ENCODE results near the gene ANK3.

ANK3 gene

GRCh38 chr10:60286559-60286958 is 103.1 kb downstream of the ANK3 start:
- in situ Hi-C loops (cut with MboI; ENCODE audit: low sequenced_read_pairs) = no loop called here

GRCh38 chr10:60283397-60283796 is 106.3 kb downstream of the ANK3 start:
- in situ Hi-C loops (cut with MboI; ENCODE audit: low sequenced_read_pairs) = no loop called here

- in situ Hi-C loops (cut with MboI; ENCODE audit: low sequenced_read_pairs) = no loop called here
Measured at GRCh38 chr10:60282771-60283353, 106.8 kb downstream of the ANK3 start.

GRCh38 chr10:60281792-60282353 is 107.8 kb downstream of the ANK3 start:
- in situ Hi-C loops (cut with MboI; ENCODE audit: low sequenced_read_pairs) = no loop called here

- in situ Hi-C loops (cut with MboI; ENCODE audit: low sequenced_read_pairs) = no loop called here
Measured at GRCh38 chr10:60281331-60281730, 108.3 kb downstream of the ANK3 start.

GRCh38 chr10:60280475-60280874 is 109.2 kb downstream of the ANK3 start:
- in situ Hi-C loops (cut with MboI; ENCODE audit: low sequenced_read_pairs) = no loop called here

GRCh38 chr10:60277656-60278055 is 112.0 kb downstream of the ANK3 start:
- in situ Hi-C loops (cut with MboI; ENCODE audit: low sequenced_read_pairs) = no loop called here

GRCh38 chr10:60276232-60276631 is 113.4 kb downstream of the ANK3 start:
- in situ Hi-C loops (cut with MboI; ENCODE audit: low sequenced_read_pairs) = no loop called here

GRCh38 chr10:60271319-60272040 is 118.2 kb downstream of the ANK3 start:
- in situ Hi-C loops (cut with MboI; ENCODE audit: low sequenced_read_pairs) = no loop called here

GRCh38 chr10:60270426-60270825 is 119.2 kb downstream of the ANK3 start:
- in situ Hi-C loops (cut with MboI; ENCODE audit: low sequenced_read_pairs) = no loop called here

GRCh38 chr10:60267802-60268201 is 121.9 kb downstream of the ANK3 start:
- in situ Hi-C loops (cut with MboI; ENCODE audit: low sequenced_read_pairs) = no loop called here

- in situ Hi-C loops (cut with MboI; ENCODE audit: low sequenced_read_pairs) = no loop called here
Measured at GRCh38 chr10:60266513-60266912, 123.2 kb downstream of the ANK3 start.

GRCh38 chr10:60262647-60263126 is 127.0 kb downstream of the ANK3 start:
- in situ Hi-C loops (cut with MboI; ENCODE audit: low sequenced_read_pairs) = no loop called here

GRCh38 chr10:60260321-60260720 is 129.4 kb downstream of the ANK3 start:
- in situ Hi-C loops (cut with MboI; ENCODE audit: low sequenced_read_pairs) = no loop called here

- in situ Hi-C loops (cut with MboI; ENCODE audit: low sequenced_read_pairs) = no loop called here
Measured at GRCh38 chr10:60258429-60258797, 131.3 kb downstream of the ANK3 start.

GRCh38 chr10:60257767-60258428 is 131.8 kb downstream of the ANK3 start:
- in situ Hi-C loops (cut with MboI; ENCODE audit: low sequenced_read_pairs) = no loop called here

- in situ Hi-C loops (cut with MboI; ENCODE audit: low sequenced_read_pairs) = no loop called here
Measured at GRCh38 chr10:60254776-60255175, 134.9 kb downstream of the ANK3 start.

GRCh38 chr10:60253484-60253883 is 136.2 kb downstream of the ANK3 start:
- in situ Hi-C loops (cut with MboI; ENCODE audit: low sequenced_read_pairs) = no loop called here

GRCh38 chr10:60252688-60253087 is 137.0 kb downstream of the ANK3 start:
- in situ Hi-C loops (cut with MboI; ENCODE audit: low sequenced_read_pairs) = no loop called here

GRCh38 chr10:60246382-60246781 is 143.3 kb downstream of the ANK3 start:
- in situ Hi-C loops (cut with MboI; ENCODE audit: low sequenced_read_pairs) = no loop called here

GRCh38 chr10:60239228-60239627 is 150.4 kb downstream of the ANK3 start:
- in situ Hi-C loops (cut with MboI; ENCODE audit: low sequenced_read_pairs) = no loop called here

- in situ Hi-C loops (cut with MboI; ENCODE audit: low sequenced_read_pairs) = no loop called here
Measured at GRCh38 chr10:60238759-60239100, 150.9 kb downstream of the ANK3 start.

Data from HL-60/S4 treated with retinoic acid at 250 ng/mL for 4 days and 3 days (cell line).